HCT116 (cell line): ENCODE data around the gene EVC2. TPM values are rescaled to one million over a fixed set of nuclear protein-coding genes. Genes with fewer than 3 reads are reported as not detected.

Experiments
- ATAC-seq: fragments of 200-7000 bp; cut with Tn5 transposase; 2 replicates; pipeline ENCODE4 v1.9.1; 2020; ENCODE audit warnings: mild to moderate bottlenecking, moderate library complexity
- BruUV-seq: library from RNA; stranded (reverse); fragments of 400-500 nt; replicated peaks from 2 replicates; lab custom pipeline; 2021; lab: Mats Ljungman, UMichigan
- CTCF ChIA-PET: fragments of 300-600 bp; sonication (Branson Sonifier 250); formaldehyde crosslinking; loops from one replicate; lab custom pipeline; 2021; ENCODE audit warnings: antibody characterized with exemption; lab: Charles Lee
- POLR2A ChIA-PET: fragments of 300-600, 350-600 bp; sonication (Branson Sonifier 250); formaldehyde crosslinking; loops from one replicate; lab custom pipeline; 2021; ENCODE audit warnings: antibody characterized with exemption; lab: Charles Lee
- RAD21 ChIA-PET, 2 experiments: fragments of 300-600 bp; sonication (Branson Sonifier 250); formaldehyde crosslinking; loops; one replicate each; lab custom pipeline; 2023; ENCODE audit warnings: low total read pairs in 2 of 2; ENCODE audit not compliant: uncharacterized antibody in 2 of 2, unreplicated experiment in 2 of 2, low non-redundant PET in 1 of 2; lab: Charles Lee
- DNase-seq: peaks from one replicate; pipeline ENCODE4 v3.0.0-alpha.2; 2010; ENCODE audit warnings: low read depth, low spot score
- H2AFZ ChIP-seq: fragments of 200-600 bp; shearing (Covaris generic), sonication (generic); 2 replicates; pipeline ENCODE4 v1.6.1; 2017; ENCODE audit warnings: low read depth, mixed run types, mixed read lengths, antibody characterized with exemption, low read length; ENCODE audit not compliant: poor library complexity, severe bottlenecking
- H3K27ac ChIP-seq: 2 replicates; pipeline ENCODE4 v1.5.1; 2012; ENCODE audit warnings: low read depth, low read length
- H3K27me3 ChIP-seq: fragments of 200-600 bp; sonication (generic); 2 replicates; pipeline ENCODE4 v1.6.1; 2016; ENCODE audit warnings: mixed run types, low read length, mixed read lengths; ENCODE audit not compliant: insufficient read depth
- H3K36me3 ChIP-seq, 2 experiments: fragments of 200-500 bp in 1 of 2; fragments of 200-600 bp in 1 of 2; sonication (Bioruptor generic) in 1 of 2; sonication (generic) in 1 of 2; 2 replicates each; pipeline versions ENCODE4 v1.5.1 to v1.6.1; 2014 to 2016; ENCODE audit warnings: low read length in 2 of 2, inconsistent platforms in 1 of 2, mixed read lengths in 1 of 2, mixed run types in 1 of 2; ENCODE audit not compliant: insufficient read depth in 2 of 2, control insufficient read depth in 1 of 2
- H3K4me1 ChIP-seq, 2 experiments: fragments of 200-600 bp in 1 of 2; sonication (generic) in 1 of 2; 2 replicates each; pipeline versions ENCODE4 v1.5.1 to v1.6.1; 2012 to 2017; ENCODE audit warnings: low read length in 2 of 2, inconsistent platforms in 1 of 2, mild to moderate bottlenecking in 1 of 2, mixed read lengths in 1 of 2, mixed run types in 1 of 2, moderate library complexity in 1 of 2; ENCODE audit not compliant: insufficient read depth in 2 of 2, control insufficient read depth in 1 of 2
- H3K4me2 ChIP-seq: fragments of 200-600 bp; sonication (generic); 2 replicates; pipeline ENCODE4 v1.6.1; 2017; ENCODE audit warnings: mixed run types, low read length, mixed read lengths
- H3K4me3 ChIP-seq, 2 experiments: fragments of 200-600 bp in 1 of 2; sonication (generic) in 1 of 2; replicated peaks in 1 of 2; 2 replicates each; pipeline ENCODE4 v1.5.1; 2011 to 2016; ENCODE audit warnings: low read length in 2 of 2, control low read depth in 1 of 2, low read depth in 1 of 2, mild to moderate bottlenecking in 1 of 2, mixed read lengths in 1 of 2, mixed run types in 1 of 2
- H3K79me2 ChIP-seq: fragments of 200-600 bp; sonication (generic); 2 replicates; pipeline ENCODE4 v1.6.1; 2017; ENCODE audit warnings: mild to moderate bottlenecking, mixed run types, low read length, moderate library complexity, mixed read lengths; ENCODE audit not compliant: insufficient read depth
- H3K9ac ChIP-seq: fragments of 200-600 bp; sonication (generic); 2 replicates; pipeline ENCODE4 v1.6.1; 2016; ENCODE audit warnings: low read length, mixed read lengths
- H3K9me2 ChIP-seq: fragments of 200-600 bp; sonication (generic), shearing (Covaris generic); 2 replicates; pipeline ENCODE4 v1.6.1; 2017; ENCODE audit warnings: mixed run types, mild to moderate bottlenecking, moderate library complexity; ENCODE audit not compliant: insufficient read depth
- H3K9me3 ChIP-seq, 2 experiments: fragments of 200-500 bp in 1 of 2; fragments of 200-600 bp in 1 of 2; sonication (Bioruptor generic) in 1 of 2; sonication (generic) in 1 of 2; 2 replicates each; pipeline ENCODE4 v1.6.1; 2014 to 2017; ENCODE audit warnings: low read length in 2 of 2, mixed read lengths in 2 of 2, inconsistent platforms in 1 of 2, low read depth in 1 of 2, mild to moderate bottlenecking in 1 of 2, mixed run types in 1 of 2, moderate library complexity in 1 of 2; ENCODE audit not compliant: control insufficient read depth in 1 of 2, insufficient read depth in 1 of 2
- H4K20me1 ChIP-seq: fragments of 200-600 bp; sonication (generic), shearing (Covaris generic); 2 replicates; pipeline ENCODE4 v1.6.1; 2017; ENCODE audit warnings: mixed run types, mild to moderate bottlenecking, moderate library complexity; ENCODE audit not compliant: insufficient read depth
- CBX3 ChIP-seq: IDR thresholded peaks from 2 replicates; pipeline ENCODE4 v1.6.1; 2012; ENCODE audit warnings: low read depth
- EGR1 ChIP-seq: IDR thresholded peaks from 2 replicates; pipeline ENCODE4 v1.6.1; 2012; ENCODE audit warnings: low read depth
- ELF1 ChIP-seq: IDR thresholded peaks from 2 replicates; pipeline ENCODE4 v1.6.1; 2012; ENCODE audit warnings: low read depth, borderline replicate concordance
- JUND ChIP-seq: IDR thresholded peaks from 2 replicates; pipeline ENCODE4 v1.6.1; 2012
- POLR2AphosphoS5 ChIP-seq: IDR thresholded peaks from 2 replicates; pipeline ENCODE4 v1.6.1; 2011; ENCODE audit warnings: mild to moderate bottlenecking, low read depth, low read length, moderate library complexity
- REST ChIP-seq: IDR thresholded peaks from 2 replicates; pipeline ENCODE4 v1.6.1; 2012; ENCODE audit warnings: low read depth
- ZNF274 ChIP-seq: fragments of 200-500 bp; sonication (Bioruptor generic); IDR thresholded peaks from 2 replicates; pipeline ENCODE4 v1.6.1; 2014; ENCODE audit warnings: mild to moderate bottlenecking, low read depth, low read length, inconsistent platforms
- intact Hi-C: fragments of 100-400 bp; cut with micrococcal nuclease; formaldehyde crosslinking; loops from 2 replicates; pipeline ENCODE4 v1.10.0; 2022
- total RNA-seq: library from RNA; stranded (reverse); gene quantifications from one replicate; pipeline ENCODE4 v1.2.1, GENCODE V29; 2021; ENCODE audit not compliant: unreplicated experiment

EVC2 gene
- total RNA-seq, 1 experiment from 2014 or later: not detected

- Histone ChIP-seq H4K20me1 (no peaks in the 10 kb centered on the region), H3K9ac (no peak overlapping the region), H3K4me3 (no peak overlapping the region), H3K27ac (no peak overlapping the region), H2AFZ (no peak overlapping the region), H3K27me3 (peaks cover 19% of the 10 kb centered on the region), H3K4me2 (no peak overlapping the region), H3K4me1 (no peaks in the 10 kb centered on the region), H3K36me3 (no peaks in the 10 kb centered on the region), H3K79me2 (no peaks in the 10 kb centered on the region), H3K9me2 (no peaks in the 10 kb centered on the region), H3K9me3 (no peaks in the 10 kb centered on the region)
- intact Hi-C loops: no loop called here
- RAD21 ChIA-PET: no interaction called here
- no peak for ATAC-seq
- CTCF ChIA-PET: no interaction called here
- BruUV-seq: no TSS peak
- POLR2A ChIA-PET: no interaction called here
- TF ChIP-seq POLR2AphosphoS5: no peak
- no peak for TF ChIP-seq CBX3
- no peak for TF ChIP-seq ZNF274
- TF ChIP-seq EGR1: no peak
- TF ChIP-seq ELF1: no peak
- TF ChIP-seq JUND: no peak
- no peak for DNase-seq
Observed at GRCh38 chr4:5618051-5618960, 90.1 kb downstream of the EVC2 start.

- Histone ChIP-seq H3K27me3 (peaks cover 26% of the 10 kb centered on the region), H3K79me2 (no peaks in the 10 kb centered on the region), H4K20me1 (no peaks in the 10 kb centered on the region), H3K9me2 (no peaks in the 10 kb centered on the region), H3K9ac (no peak overlapping the region), H2AFZ (no peak overlapping the region), H3K36me3 (no peaks in the 10 kb centered on the region), H3K4me3 (no peak overlapping the region), H3K4me1 (no peaks in the 10 kb centered on the region), H3K27ac (no peak overlapping the region), H3K9me3 (no peaks in the 10 kb centered on the region), H3K4me2 (no peak overlapping the region)
- ChIA-PET CTCF (no interaction called here), RAD21 (no interaction called here), POLR2A (no interaction called here)
- BruUV-seq: no TSS peak
- no peak for TF ChIP-seq CBX3
- TF ChIP-seq REST: no peak
- no peak for DNase-seq
- intact Hi-C loops: no loop called here
- ATAC-seq: no peak
Observed at GRCh38 chr4:5616331-5616950, 91.9 kb downstream of the EVC2 start.
